ENCODE results near the gene TANC1.

The TANC1 gene

GRCh38 chr2:158997037-158997790 lies 28.8 kb downstream of the TANC1 start:
- TF ChIP-seq CTCF (IDR thresholded peaks at IDR 0.05): no peak

- TF ChIP-seq CTCF (IDR thresholded peaks at IDR 0.05): no peak
Observed at GRCh38 chr2:158998551-158999248, 30.3 kb downstream of the TANC1 start.

- TF ChIP-seq CTCF (IDR thresholded peaks at IDR 0.05): no peak
Observed at GRCh38 chr2:158999458-158999857, 31.0 kb downstream of the TANC1 start.

GRCh38 chr2:159000072-159000471 lies 31.6 kb downstream of the TANC1 start:
- no peak for TF ChIP-seq CTCF (IDR thresholded peaks at IDR 0.05)

GRCh38 chr2:159002462-159003111 lies 34.1 kb downstream of the TANC1 start:
- TF ChIP-seq CTCF (IDR thresholded peaks at IDR 0.05): no peak

GRCh38 chr2:159003555-159003954 lies 35.1 kb downstream of the TANC1 start:
- no peak for TF ChIP-seq CTCF (IDR thresholded peaks at IDR 0.05)

- TF ChIP-seq CTCF (IDR thresholded peaks at IDR 0.05): no peak
Observed at GRCh38 chr2:159004849-159005248, 36.4 kb downstream of the TANC1 start.
